Dedifferentiated amniotic fluid mesenchymal stem cell (primary cell): Measurements from ENCODE around the gene TMEM89.

ENCODE experiments used
- DNase-seq: peaks from one replicate; pipeline ENCODE4 v3.0.0-alpha.2; 2016; ENCODE audit errors: extremely low spot score

TMEM89 gene

GRCh38 chr3:48591436-48591835 is 30.1 kb downstream of the TMEM89 start:
- DNase-seq, result no peak

- DNase-seq, result no peak
Measured at GRCh38 chr3:48588230-48588629, 33.3 kb downstream of the TMEM89 start.

GRCh38 chr3:48587686-48588085 is 33.9 kb downstream of the TMEM89 start:
- no peak for DNase-seq

GRCh38 chr3:48585411-48585810 is 36.2 kb downstream of the TMEM89 start:
- DNase-seq, result no peak

GRCh38 chr3:48584836-48585235 is 36.7 kb downstream of the TMEM89 start:
- no peak for DNase-seq

- no peak for DNase-seq
Measured at GRCh38 chr3:48581621-48582481, 39.7 kb downstream of the TMEM89 start.

- DNase-seq, result no peak
Measured at GRCh38 chr3:48576647-48577046, 44.9 kb downstream of the TMEM89 start.

- no peak for DNase-seq
Measured at GRCh38 chr3:48575366-48575765, 46.2 kb downstream of the TMEM89 start.

GRCh38 chr3:48573973-48574585 is 47.5 kb downstream of the TMEM89 start:
- DNase-seq, result no peak

- DNase-seq, result no peak
Measured at GRCh38 chr3:48572517-48572916, 49.1 kb downstream of the TMEM89 start.

GRCh38 chr3:48571938-48572337 is 49.6 kb downstream of the TMEM89 start:
- no peak for DNase-seq
